Adipose tissue (tissue), 3 donors: ENCODE data around the gene ULK4. TPM values are rescaled to one million over a fixed set of nuclear protein-coding genes. Genes with fewer than 3 reads are reported as not detected.
"Not testable (repeated sequence)": the region's sequence is repeated elsewhere in the genome, so short reads cannot be mapped to it uniquely, and the experiment has no call there.

Experiments used
- H3K27ac ChIP-seq: one replicate; pipeline ENCODE4 v1.5.1; 2013; ENCODE audit warnings: low read depth, low read length
- WGBS, 3 donors: extraction: QIAGEN DNeasy Blood & Tissue Kit; methylation state at CpG; one replicate each; pipeline ENCODE4 v1.1.7; 2013; 5-methylcytosine and 5-hydroxymethylcytosine counted together
- polyA plus RNA-seq, 3 donors: library from polyadenylated mRNA; stranded (reverse); fragments of 200-250 nt; gene quantifications; one replicate each; pipeline ENCODE4 v1.2.3, GENCODE V29; 2013
- donor health status: healthy with polysubstance abuse.
- donor health status: Bipolar disorder and iron deficiency.
- donor health status: healthy.

The ULK4 gene
- polyA plus RNA-seq, 3 donors = 0.45 to 1.9 (median 1.8) TPM

DNA sequence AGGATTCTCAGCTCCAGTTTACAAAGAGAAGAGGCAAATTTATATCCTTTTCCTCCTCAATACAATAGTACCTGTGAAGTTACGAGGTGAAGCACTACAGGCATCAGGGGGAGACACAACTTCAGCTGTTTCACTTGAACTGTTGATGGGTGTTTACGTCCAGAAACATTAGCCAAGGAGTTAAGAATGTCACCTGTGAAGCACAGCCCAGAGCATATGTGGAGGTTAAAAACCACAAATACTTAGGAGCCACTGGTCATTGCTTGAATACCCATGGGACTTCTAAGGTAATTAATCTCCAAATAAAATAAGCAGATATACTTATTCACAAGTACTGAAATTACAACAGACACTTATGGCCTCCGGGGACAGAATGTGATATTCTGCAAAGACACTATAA, 246.5 kb downstream of the ULK4 start:
- WGBS, 3 donors = 91 to 94% (median 93%) methylated on average over 3 of the region's 3 CpGs
- no peak overlapping the region for H3K27ac ChIP-seq

- H3K27ac ChIP-seq = no peak overlapping the region
These were observed 250.3 kb downstream of the ULK4 start for GRCh38 chr3:41711651-41712050.

DNA sequence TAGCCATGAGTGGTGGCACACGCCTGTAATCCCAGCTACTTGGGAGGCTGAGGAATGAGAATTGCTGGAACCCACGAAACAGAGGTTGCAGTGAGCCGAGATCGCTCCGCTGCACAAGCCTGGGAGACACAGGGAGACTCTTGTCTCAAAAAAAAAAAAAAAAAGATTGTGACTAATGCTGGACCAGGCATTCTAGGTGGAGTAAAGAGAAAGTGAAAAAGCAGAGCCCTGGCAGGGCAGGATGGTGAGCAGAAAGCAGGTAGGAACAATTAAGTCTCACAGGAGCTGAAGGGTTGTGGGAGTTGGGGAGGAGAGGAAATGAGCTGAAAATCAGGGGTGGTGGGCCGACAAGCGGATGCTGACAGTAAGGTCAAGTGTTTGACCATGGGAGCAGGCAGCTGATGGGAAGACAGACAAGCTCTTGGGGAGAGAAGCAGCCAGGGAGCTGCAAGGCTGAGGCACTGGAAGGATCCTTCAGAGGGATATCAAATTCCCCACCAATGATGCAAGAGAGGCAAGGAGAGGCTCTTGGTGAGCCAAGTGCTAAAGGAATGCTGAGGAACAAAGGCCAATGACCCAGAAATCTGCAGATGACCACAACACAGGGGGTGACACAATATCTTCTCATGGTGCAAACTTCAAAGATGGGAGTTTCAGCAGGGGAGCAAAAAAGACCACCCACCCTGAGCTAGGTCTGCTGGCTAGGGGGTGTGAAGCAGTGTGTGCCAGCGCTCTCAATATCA, 251.1 kb downstream of the ULK4 start:
- H3K27ac ChIP-seq = no peak overlapping the region
- 91 to 96% (median 93%) methylated on average over 8 of the region's 8 CpGs for WGBS, 3 donors

GRCh38 chr3:41709213-41709612, 252.7 kb downstream of the ULK4 start:
- not testable (repeated sequence) for H3K27ac ChIP-seq
- 96 to 100% (median 98%) methylated on average over 8 of the region's 8 CpGs for WGBS, 3 donors

GRCh38 chr3:41708176-41708575, 253.7 kb downstream of the ULK4 start:
- H3K27ac ChIP-seq = no peak overlapping the region
- 56 to 88% (median 65%) methylated on average over 2 of the region's 2 CpGs for WGBS, 3 donors

DNA sequence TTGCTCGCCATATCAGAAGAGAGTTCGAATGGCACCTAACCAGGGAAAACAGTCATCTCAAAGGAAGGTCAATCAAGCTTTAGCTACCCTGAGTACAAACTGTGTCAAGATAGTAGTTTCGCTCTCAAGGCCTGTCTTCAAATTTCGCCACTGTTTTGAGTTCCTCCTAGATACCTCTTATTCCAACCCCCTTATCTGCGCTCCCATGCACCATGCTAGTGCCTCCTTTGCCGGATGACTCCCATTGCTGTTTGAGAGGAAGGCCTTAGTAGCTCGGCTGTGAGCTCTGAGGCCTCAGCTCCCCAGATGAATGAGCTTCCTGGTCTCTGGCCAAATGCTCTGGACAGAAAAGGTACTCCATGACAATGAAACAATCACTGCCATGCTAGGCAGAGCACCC, 256.0 kb downstream of the ULK4 start:
- 95 to 98% (median 98%) methylated on average over 7 of the region's 7 CpGs for whole genome bisulfite sequencing, 3 donors
- no peak overlapping the region for H3K27ac ChIP-seq

GRCh38 chr3:41701191-41701698, 260.7 kb downstream of the ULK4 start:
- no peak overlapping the region for H3K27ac ChIP-seq
- 86 to 91% (median 89%) methylated on average over 1 of the region's 1 CpG for WGBS, 3 donors

GRCh38 chr3:41700155-41700554, 261.7 kb downstream of the ULK4 start:
- WGBS, 3 donors = 91 to 97% (median 96%) methylated on average over 1 of the region's 1 CpG
- H3K27ac ChIP-seq = no peak overlapping the region

DNA sequence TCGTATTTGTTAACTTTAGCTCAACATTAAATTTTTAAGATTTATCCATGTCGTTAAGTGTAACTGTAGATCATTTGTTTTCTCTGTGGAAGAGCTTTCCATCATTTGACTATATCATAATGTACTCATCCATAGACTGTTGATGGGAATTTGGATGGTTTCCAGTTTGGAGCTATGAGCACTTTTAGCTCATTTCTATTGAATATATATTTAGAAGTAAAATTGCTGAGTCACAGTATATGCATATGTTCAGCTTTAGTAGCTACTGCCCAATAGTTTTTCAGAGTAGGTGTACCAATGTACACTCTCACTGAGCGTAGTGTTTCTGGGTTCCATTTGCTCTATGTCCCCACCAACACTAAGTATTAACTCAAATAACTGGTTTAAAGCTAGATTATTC, 263.0 kb downstream of the ULK4 start:
- 95 to 97% (median 96%) methylated on average over 3 of the region's 3 CpGs for WGBS, 3 donors
- H3K27ac ChIP-seq = no peak overlapping the region

DNA sequence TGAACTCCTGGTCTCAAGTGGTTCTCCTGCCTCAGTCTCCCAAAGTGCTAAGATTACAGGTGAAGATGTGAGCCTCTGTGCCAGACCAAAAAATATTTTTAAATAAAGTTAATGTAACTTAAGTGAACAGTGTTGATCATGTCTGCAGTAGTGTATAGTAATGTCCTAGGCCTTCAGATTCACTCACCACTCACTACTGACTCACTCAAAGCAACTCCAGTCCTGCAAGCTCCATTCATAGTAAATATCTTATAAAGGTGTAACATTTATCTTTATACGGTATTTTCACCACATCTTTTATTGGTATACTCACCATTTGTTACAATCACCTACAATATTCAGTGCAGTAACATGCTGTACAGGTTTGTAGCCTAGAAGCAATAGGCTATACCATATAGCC, 264.2 kb downstream of the ULK4 start:
- no peak overlapping the region for H3K27ac ChIP-seq
- WGBS, 3 donors = 92 to 96% (median 92%) methylated on average over 1 of the region's 1 CpG

- H3K27ac ChIP-seq = not testable (repeated sequence)
- 82 to 90% (median 89%) methylated on average over 12 of the region's 12 CpGs for WGBS, 3 donors
These were observed 266.1 kb downstream of the ULK4 start for GRCh38 chr3:41695806-41696205.

DNA sequence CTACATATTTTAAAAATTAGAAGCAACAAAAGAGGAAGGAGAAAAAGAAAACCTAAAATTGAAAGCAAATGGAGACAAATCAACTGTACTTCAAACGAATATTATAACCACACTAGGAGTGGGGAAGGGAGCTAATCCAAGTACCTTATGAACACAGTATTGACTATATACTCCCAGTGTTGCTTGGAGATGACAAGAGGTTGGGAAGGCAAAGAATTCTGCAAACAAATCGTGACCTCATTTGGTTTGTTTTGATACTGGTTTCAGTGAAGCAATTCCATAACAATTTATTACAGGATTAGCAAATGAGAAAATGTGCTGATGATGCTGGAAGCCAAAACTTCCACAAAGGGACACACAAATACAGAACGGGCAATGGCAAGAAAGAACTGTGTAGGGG, 268.1 kb downstream of the ULK4 start:
- no peak overlapping the region for H3K27ac ChIP-seq
- 41 to 54% (median 47%) methylated on average over 3 of the region's 3 CpGs for WGBS, 3 donors

DNA sequence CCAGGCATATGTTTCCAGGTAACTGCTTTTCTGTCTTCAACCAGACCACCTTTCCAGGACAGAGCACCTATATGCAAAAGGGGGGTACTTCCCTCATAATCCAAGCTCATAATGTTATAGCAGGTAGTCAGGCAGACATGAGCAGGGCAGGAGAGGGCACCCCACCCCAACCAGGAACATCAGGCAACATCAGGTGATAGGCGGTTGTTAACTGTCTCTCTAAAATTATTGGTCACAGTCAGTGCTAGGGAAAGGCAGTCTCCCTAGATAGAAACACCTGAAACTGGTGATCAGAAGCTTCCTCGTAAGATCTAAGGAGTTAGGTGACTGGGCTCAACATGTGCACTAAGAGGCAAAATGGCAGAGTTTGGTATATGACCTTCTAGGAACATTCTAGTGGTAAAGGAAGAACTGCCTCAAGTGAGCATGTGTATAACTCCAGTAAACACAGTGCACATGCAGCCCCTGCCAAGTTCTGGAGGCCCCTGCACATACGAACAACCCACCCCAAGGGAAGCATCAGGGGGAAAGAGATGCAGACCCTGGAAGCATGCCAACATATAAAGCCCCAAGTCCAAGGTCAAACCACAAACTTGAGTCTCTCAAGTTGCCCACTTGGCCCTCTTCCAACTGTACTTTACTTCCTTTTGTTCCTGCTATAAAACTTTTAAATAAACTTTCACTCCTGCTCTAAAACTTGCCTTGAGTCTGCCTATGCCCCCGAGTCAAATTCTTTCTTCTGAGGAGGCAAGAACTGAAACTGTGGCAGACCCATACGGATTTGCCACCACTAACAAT, 270.9 kb downstream of the ULK4 start:
- no peak overlapping the region for H3K27ac ChIP-seq
- WGBS, 3 donors = 47 to 71% (median 56%) methylated on average over 5 of the region's 5 CpGs

- 43 to 59% (median 57%) methylated on average over 4 of the region's 4 CpGs for WGBS, 3 donors
These were observed 273.1 kb downstream of the ULK4 start for GRCh38 chr3:41688595-41689380.

GRCh38 chr3:41684797-41685735, 276.8 kb downstream of the ULK4 start:
- no peak overlapping the region for H3K27ac ChIP-seq
- 71 to 95% (median 90%) methylated on average over 4 of the region's 4 CpGs for WGBS, 3 donors

More at GRCh38 chr3:41688595-41689380, 273.1 kb downstream of the ULK4 start:
- no peak overlapping the region for H3K27ac ChIP-seq

GRCh38 chr3:41683666-41684350, 278.1 kb downstream of the ULK4 start:
- WGBS, 3 donors = 87 to 91% (median 88%) methylated on average over 10 of the region's 10 CpGs
- H3K27ac ChIP-seq = no peak overlapping the region

- H3K27ac ChIP-seq = no peak overlapping the region
- 95 to 97% (median 96%) methylated on average over 6 of the region's 6 CpGs for WGBS, 3 donors
These were observed 278.9 kb downstream of the ULK4 start for GRCh38 chr3:41682996-41683395.
